Endothelial cell (in vitro differentiated cells): ENCODE results near the gene ARHGEF17. TPM values are rescaled to one million over a fixed set of nuclear protein-coding genes. Genes with fewer than 3 reads are reported as not detected.

Experiments
- DNase-seq: peaks from one replicate; pipeline ENCODE4 v3.0.0; 2021; ENCODE audit warnings: low spot score
- H3K27ac Mint-ChIP-seq: one replicate; pipeline ENCODE4 v1.8.0; 2021; ENCODE audit warnings: mixed read lengths, inconsistent platforms; ENCODE audit not compliant: unreplicated experiment
- H3K27me3 Mint-ChIP-seq: one replicate; pipeline ENCODE4 v1.8.0; 2021; ENCODE audit warnings: mild to moderate bottlenecking, moderate library complexity, mixed read lengths, inconsistent platforms; ENCODE audit not compliant: unreplicated experiment
- H3K36me3 Mint-ChIP-seq: one replicate; pipeline ENCODE4 v1.8.0; 2021; ENCODE audit warnings: mild to moderate bottlenecking, low read depth, mixed read lengths, inconsistent platforms; ENCODE audit not compliant: unreplicated experiment
- H3K4me1 Mint-ChIP-seq: one replicate; pipeline ENCODE4 v1.8.0; 2021; ENCODE audit warnings: mild to moderate bottlenecking, mixed read lengths, inconsistent platforms; ENCODE audit not compliant: unreplicated experiment
- H3K4me3 Mint-ChIP-seq: one replicate; pipeline ENCODE4 v1.8.0; 2021; ENCODE audit warnings: mild to moderate bottlenecking, mixed read lengths, inconsistent platforms; ENCODE audit not compliant: unreplicated experiment
- H3K9me3 Mint-ChIP-seq: one replicate; pipeline ENCODE4 v1.8.0; 2021; ENCODE audit warnings: mixed read lengths, inconsistent platforms; ENCODE audit not compliant: unreplicated experiment
- CTCF ChIP-seq: fragments of 200-600 bp; sonication (generic); IDR thresholded peaks from one replicate; pipeline ENCODE4 v1.5.0; 2021; ENCODE audit warnings: antibody characterized with exemption; ENCODE audit not compliant: unreplicated experiment
- total RNA-seq: library from RNA; stranded (reverse); fragmentation: NEBNext Ultra II Directional; extraction: Animal tissue kit (Norgen Biotek cat#: 25700); gene quantifications from one replicate; pipeline ENCODE4 v1.2.1, GENCODE V29; 2021; ENCODE audit not compliant: unreplicated experiment

ARHGEF17 gene
- total RNA-seq, 1 donor from 2014 or later, result 93.3 TPM

GRCh38 chr11:73323464-73323863 is 15.4 kb downstream of the ARHGEF17 start:
- peak overlapping the region; percentile 99 for H3K27ac Mint-ChIP-seq
- H3K4me3 Mint-ChIP-seq, result no peak overlapping the region
- H3K36me3 Mint-ChIP-seq, result peaks cover 28% of the 10 kb centered on the region
- H3K27me3 Mint-ChIP-seq, result peaks cover 16% of the 10 kb centered on the region
- DNase-seq, result peak; percentile 65
- H3K9me3 Mint-ChIP-seq, result no peaks in the 10 kb centered on the region
- H3K4me1 Mint-ChIP-seq, result peaks cover 60% of the 10 kb centered on the region
- no peak for TF ChIP-seq CTCF

GRCh38 chr11:73324116-73324515 is 16.0 kb downstream of the ARHGEF17 start:
- Mint-ChIP-seq H3K4me3 (peak overlapping the region; percentile 77), H3K4me1 (peaks cover 60% of the 10 kb centered on the region)

GRCh38 chr11:73324665-73325035 is 16.6 kb downstream of the ARHGEF17 start:
- Mint-ChIP-seq H3K4me1 (peaks cover 55% of the 10 kb centered on the region), H3K27ac (no peak overlapping the region), H3K36me3 (peaks cover 20% of the 10 kb centered on the region), H3K4me3 (peak overlapping the region; percentile 71), H3K9me3 (no peaks in the 10 kb centered on the region), H3K27me3 (peaks cover 16% of the 10 kb centered on the region)
- no peak for TF ChIP-seq CTCF
- DNase-seq, result no peak

More at GRCh38 chr11:73324116-73324515, 16.0 kb downstream of the ARHGEF17 start:
- no peak for TF ChIP-seq CTCF
- Mint-ChIP-seq H3K27me3 (peaks cover 16% of the 10 kb centered on the region), H3K9me3 (no peaks in the 10 kb centered on the region), H3K36me3 (peaks cover 25% of the 10 kb centered on the region), H3K27ac (peak overlapping the region; percentile 93)
- no peak for DNase-seq

GRCh38 chr11:73325036-73325981 is 17.2 kb downstream of the ARHGEF17 start:
- Mint-ChIP-seq H3K4me1 (peaks cover 51% of the 10 kb centered on the region), H3K36me3 (peaks cover 16% of the 10 kb centered on the region), H3K9me3 (no peaks in the 10 kb centered on the region), H3K4me3 (peak overlapping the region; percentile 71), H3K27ac (no peak overlapping the region), H3K27me3 (peaks cover 17% of the 10 kb centered on the region)
- TF ChIP-seq CTCF, result no peak
- DNase-seq, result no peak
